PC-9 (cell line): ENCODE measurements around the gene SCAF11. TPM values are rescaled to one million over a fixed set of nuclear protein-coding genes. Genes with fewer than 3 reads are reported as not detected.

ENCODE experiments used
- BruUV-seq: library from RNA; stranded (reverse); fragments of 400-500 nt; replicated peaks from 2 replicates; lab custom pipeline; 2021; lab: Mats Ljungman, UMichigan
- CTCF ChIA-PET: fragments of 300-600 bp; sonication (Branson Sonifier 250); formaldehyde crosslinking; loops from one replicate; lab custom pipeline; 2022; ENCODE audit warnings: antibody characterized with exemption; lab: Charles Lee
- POLR2A ChIA-PET: fragments of 300-600 bp; sonication (Branson Sonifier 250); formaldehyde crosslinking; loops from one replicate; lab custom pipeline; 2022; ENCODE audit warnings: antibody characterized with exemption; ENCODE audit not compliant: unreplicated experiment; lab: Charles Lee
- DNase-seq, 2 experiments: peaks; one replicate each; pipeline versions ENCODE4 v3.0.0 to v3.0.0-alpha.2; 2015 to 2022; ENCODE audit warnings: mixed read lengths in 1 of 2
- H2AFZ ChIP-seq: fragments of 200-600 bp; sonication (generic); 2 replicates; pipeline ENCODE4 v1.8.1; 2017; ENCODE audit warnings: antibody characterized with exemption
- H3F3A ChIP-seq: fragments of 200-600 bp; sonication (generic); 2 replicates; pipeline ENCODE4 v1.8.1; 2017; ENCODE audit warnings: antibody characterized with exemption, mild to moderate bottlenecking, low read depth; ENCODE audit not compliant: insufficient read depth
- H3K27ac ChIP-seq: fragments of 200-600 bp; sonication (generic); 2 replicates; pipeline ENCODE4 v1.6.1; 2016; ENCODE audit warnings: mixed run types
- H3K27me3 ChIP-seq: fragments of 200-600 bp; sonication (generic); 2 replicates; pipeline ENCODE4 v1.6.1; 2016; ENCODE audit warnings: low read depth, mixed run types; ENCODE audit not compliant: insufficient read depth
- H3K36me3 ChIP-seq: fragments of 200-600 bp; sonication (generic); 2 replicates; pipeline ENCODE4 v1.6.1; 2016; ENCODE audit warnings: low read depth, mixed run types
- H3K4me1 ChIP-seq: fragments of 200-600 bp; sonication (generic); replicated peaks from 2 replicates; pipeline ENCODE4 v1.6.1; 2016; ENCODE audit warnings: mixed run types; ENCODE audit not compliant: insufficient read depth
- H3K4me2 ChIP-seq: fragments of 200-600 bp; sonication (generic); 2 replicates; pipeline ENCODE4 v1.6.1; 2017; ENCODE audit warnings: mixed run types
- H3K4me3 ChIP-seq: fragments of 200-600 bp; sonication (generic); 2 replicates; pipeline ENCODE4 v1.6.1; 2016; ENCODE audit warnings: mixed run types
- H3K79me2 ChIP-seq: fragments of 200-600 bp; sonication (generic); 2 replicates; pipeline ENCODE4 v1.6.1; 2017; ENCODE audit warnings: low read depth, mixed run types
- H3K9me2 ChIP-seq: fragments of 200-600 bp; sonication (generic); 2 replicates; pipeline ENCODE4 v1.8.1; 2017; ENCODE audit warnings: mild to moderate bottlenecking; ENCODE audit not compliant: insufficient read depth
- H3K9me3 ChIP-seq: fragments of 200-600 bp; sonication (generic); 2 replicates; pipeline ENCODE4 v1.8.1; 2016; ENCODE audit warnings: low read depth; ENCODE audit not compliant: insufficient read depth
- H4K20me1 ChIP-seq: fragments of 200-600 bp; sonication (generic); 2 replicates; pipeline ENCODE4 v1.8.1; 2017; ENCODE audit not compliant: insufficient read depth
- EZH2 ChIP-seq: fragments of 200-600 bp; sonication (generic); IDR thresholded peaks from 2 replicates; pipeline ENCODE4 v1.8.0; 2017; ENCODE audit warnings: antibody characterized with exemption, low read depth
- intact Hi-C: fragments of 100-400 bp; cut with micrococcal nuclease; formaldehyde crosslinking; loops from one replicate; pipeline ENCODE4 v1.10.0; 2022; ENCODE audit not compliant: unreplicated experiment
- total RNA-seq: library from RNA; stranded (reverse); gene quantifications from 2 replicates; pipeline ENCODE4 v1.2.3, GENCODE V29; 2021
- TF ChIP-seq, protein P1 (sequence below): fragments of 200-600 bp; sonication (generic); conservative IDR thresholded peaks from 2 replicates; pipeline ENCODE4 v1.6.1; 2017; ENCODE audit warnings: mixed run types, antibody characterized with exemption, mild to moderate bottlenecking, moderate library complexity

Gene SCAF11
- total RNA-seq, 1 experiment from 2014 or later = 98.7 TPM

DNA sequence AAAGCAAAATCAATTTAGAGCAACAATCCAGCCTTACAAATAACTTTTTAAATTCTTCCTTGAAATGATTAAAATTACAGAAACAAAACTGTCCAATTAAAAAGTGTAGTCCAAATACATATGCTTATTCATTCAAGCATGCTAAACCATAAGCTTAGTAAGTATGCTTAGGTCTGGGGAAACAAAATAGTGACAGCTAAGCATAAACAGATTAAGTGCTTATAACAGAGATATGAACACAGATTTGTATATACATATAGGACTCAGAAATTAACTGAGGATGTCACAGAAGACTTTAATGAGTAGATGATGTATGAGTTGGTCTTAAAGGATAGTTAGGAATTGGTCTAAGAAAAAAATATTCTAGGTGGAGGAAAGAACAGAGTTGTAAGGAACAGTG is 41.8 kb downstream of the SCAF11 start:
- H3K4me3 ChIP-seq = no peak overlapping the region
- intact Hi-C loops = no loop called here
- peaks cover 36% of the 10 kb centered on the region for H3K36me3 ChIP-seq
- peaks cover 4% of the 10 kb centered on the region; the same call in 1 of the 2 replicates for H4K20me1 ChIP-seq
- H3K27me3 ChIP-seq = no peaks in the 10 kb centered on the region
- H3K9me3 ChIP-seq = no peaks in the 10 kb centered on the region
- no peaks in the 10 kb centered on the region for H3F3A ChIP-seq
- ChIA-PET CTCF (no interaction called here), POLR2A (interaction anchor here (0.7 kb wide), 1 partner anchor 53 kb away, joined by 8 read pairs; no protein-coding TSS in a partner anchor)
- H3K27ac ChIP-seq = no peak overlapping the region
- no peaks in the 10 kb centered on the region for H3K4me1 ChIP-seq
- TF ChIP-seq EZH2 = no peak
- TF ChIP-seq, protein P1, sequence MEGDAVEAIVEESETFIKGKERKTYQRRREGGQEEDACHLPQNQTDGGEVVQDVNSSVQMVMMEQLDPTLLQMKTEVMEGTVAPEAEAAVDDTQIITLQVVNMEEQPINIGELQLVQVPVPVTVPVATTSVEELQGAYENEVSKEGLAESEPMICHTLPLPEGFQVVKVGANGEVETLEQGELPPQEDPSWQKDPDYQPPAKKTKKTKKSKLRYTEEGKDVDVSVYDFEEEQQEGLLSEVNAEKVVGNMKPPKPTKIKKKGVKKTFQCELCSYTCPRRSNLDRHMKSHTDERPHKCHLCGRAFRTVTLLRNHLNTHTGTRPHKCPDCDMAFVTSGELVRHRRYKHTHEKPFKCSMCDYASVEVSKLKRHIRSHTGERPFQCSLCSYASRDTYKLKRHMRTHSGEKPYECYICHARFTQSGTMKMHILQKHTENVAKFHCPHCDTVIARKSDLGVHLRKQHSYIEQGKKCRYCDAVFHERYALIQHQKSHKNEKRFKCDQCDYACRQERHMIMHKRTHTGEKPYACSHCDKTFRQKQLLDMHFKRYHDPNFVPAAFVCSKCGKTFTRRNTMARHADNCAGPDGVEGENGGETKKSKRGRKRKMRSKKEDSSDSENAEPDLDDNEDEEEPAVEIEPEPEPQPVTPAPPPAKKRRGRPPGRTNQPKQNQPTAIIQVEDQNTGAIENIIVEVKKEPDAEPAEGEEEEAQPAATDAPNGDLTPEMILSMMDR = no peak
- H3K9me2 ChIP-seq = no peaks in the 10 kb centered on the region
- DNase-seq = no peak
- no TSS peak for BruUV-seq
- no peak overlapping the region for H3K4me2 ChIP-seq
- no peaks in the 10 kb centered on the region; the same call in 1 of the 2 replicates for H3K79me2 ChIP-seq
- H2AFZ ChIP-seq = no peak overlapping the region

DNA sequence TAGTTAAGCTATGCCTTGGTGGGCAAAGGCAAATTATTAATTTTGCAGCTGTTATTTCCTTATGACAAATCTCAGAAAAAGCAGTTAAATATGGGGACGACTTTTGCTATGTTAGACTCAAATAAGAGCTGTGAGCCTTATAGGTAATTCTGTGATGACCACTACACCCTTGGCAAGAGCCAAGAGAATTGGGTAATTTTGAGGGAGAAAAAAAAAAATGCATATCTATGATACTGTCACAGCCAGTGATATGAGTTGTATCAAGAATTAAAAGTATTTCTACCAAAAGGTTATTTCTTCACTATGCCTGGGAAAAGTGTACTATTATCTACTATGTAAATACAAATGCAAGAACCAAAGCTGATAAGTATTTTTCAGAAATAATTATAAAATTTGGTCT is 43.9 kb downstream of the SCAF11 start:
- Histone ChIP-seq H3K27ac (no peak overlapping the region), H3K79me2 (no peaks in the 10 kb centered on the region), H3K4me3 (no peak overlapping the region), H4K20me1 (no peaks in the 10 kb centered on the region), H3K36me3 (peaks cover 37% of the 10 kb centered on the region), H3K9me2 (no peaks in the 10 kb centered on the region), H3K4me1 (no peaks in the 10 kb centered on the region), H3K9me3 (no peaks in the 10 kb centered on the region), H3K4me2 (no peak overlapping the region), H2AFZ (no peak overlapping the region), H3K27me3 (no peaks in the 10 kb centered on the region), H3F3A (no peaks in the 10 kb centered on the region)
- CTCF ChIA-PET = no interaction called here
- no peak for DNase-seq
- TF ChIP-seq, protein P1 = no peak
- TF ChIP-seq EZH2 = no peak
- POLR2A ChIA-PET = no interaction called here
- intact Hi-C loops = no loop called here
- no TSS peak for BruUV-seq

DNA sequence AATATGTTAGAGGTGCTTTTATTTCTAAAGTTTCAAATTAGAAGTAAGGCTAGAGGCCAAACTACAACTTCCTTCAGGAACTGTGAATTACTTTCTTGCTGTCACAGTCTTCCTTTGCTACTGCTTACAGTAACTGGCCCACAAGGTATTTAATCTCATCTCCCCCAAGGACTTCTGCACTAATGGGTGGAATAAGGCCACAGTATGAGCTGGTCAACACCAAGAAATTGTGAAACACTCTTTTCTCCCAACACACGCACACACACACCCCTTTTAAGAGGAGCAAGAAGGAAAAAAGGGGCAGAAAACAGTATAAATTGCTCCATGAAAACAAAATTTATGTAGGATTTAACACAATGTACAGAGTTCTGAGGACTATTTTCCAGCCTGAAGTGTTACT is 45.6 kb downstream of the SCAF11 start:
- no peaks in the 10 kb centered on the region for H3K9me3 ChIP-seq
- ChIA-PET CTCF (no interaction called here), POLR2A (no interaction called here)
- H2AFZ ChIP-seq = no peak overlapping the region
- H3K4me1 ChIP-seq = no peaks in the 10 kb centered on the region
- no peak overlapping the region for H3K27ac ChIP-seq
- no peaks in the 10 kb centered on the region for H3K9me2 ChIP-seq
- no peak overlapping the region for H3K4me2 ChIP-seq
- no peaks in the 10 kb centered on the region for H3K79me2 ChIP-seq
- H3K36me3 ChIP-seq = peaks cover 40% of the 10 kb centered on the region
- BruUV-seq = no TSS peak
- H3K4me3 ChIP-seq = no peak overlapping the region
- no peaks in the 10 kb centered on the region for H3F3A ChIP-seq
- no peak for DNase-seq
- intact Hi-C loops = no loop called here
- no peak for TF ChIP-seq EZH2
- TF ChIP-seq, protein P1 = no peak
- H4K20me1 ChIP-seq = no peaks in the 10 kb centered on the region
- no peaks in the 10 kb centered on the region for H3K27me3 ChIP-seq
